SK-N-SH treated with all-trans-retinoic acid at 6 μM for 48 hours (cell line): Measurements from ENCODE around the gene FAM181A.

ENCODE experiments used
- CSDC2 ChIP-seq: fragments of 250-450 bp; sonication (Bioruptor Pico); IDR thresholded peaks from 2 replicates; pipeline ENCODE4 v1.5.0; 2020; ENCODE audit warnings: mild to moderate bottlenecking, moderate library complexity
- ISL1 ChIP-seq: fragments of 250-450 bp; sonication (Bioruptor Pico); IDR thresholded peaks from 2 replicates; pipeline ENCODE4 v2.1.2; 2022; ENCODE audit warnings: mild to moderate bottlenecking, moderate library complexity
- RARB ChIP-seq: fragments of 250-450 bp; sonication (Bioruptor Pico); IDR thresholded peaks from 2 replicates; pipeline ENCODE4 v1.8.0; 2021; ENCODE audit warnings: mild to moderate bottlenecking, moderate library complexity
- TCF4 ChIP-seq: fragments of 250-450 bp; sonication (Bioruptor Pico); IDR thresholded peaks from 2 replicates; pipeline ENCODE4 v1.8.0; 2021; ENCODE audit warnings: mild to moderate bottlenecking, moderate library complexity, borderline replicate concordance
- ZC3H10 ChIP-seq: fragments of 250-450 bp; sonication (Bioruptor Pico); IDR thresholded peaks from 2 replicates; pipeline ENCODE4 v1.5.1; 2021; ENCODE audit warnings: mild to moderate bottlenecking, moderate library complexity
- ZFP3 ChIP-seq: fragments of 250-450 bp; sonication (Bioruptor Pico); IDR thresholded peaks from 2 replicates; pipeline ENCODE4 v1.5.0; 2020; ENCODE audit warnings: mild to moderate bottlenecking, moderate library complexity
- ZNF565 ChIP-seq: fragments of 450-650 bp; formaldehyde crosslinking; conservative IDR thresholded peaks from 2 replicates; pipeline ENCODE4 v1.5.0; 2020; ENCODE audit warnings: low read depth, mild to moderate bottlenecking, moderate library complexity
- ZNF8 ChIP-seq: fragments of 450-650 bp; formaldehyde crosslinking; IDR thresholded peaks from 2 replicates; pipeline ENCODE4 v1.5.0; 2020; ENCODE audit warnings: mild to moderate bottlenecking, moderate library complexity
- TF ChIP-seq, protein P1 (sequence below): fragments of 250-450 bp; sonication (Bioruptor Pico); IDR thresholded peaks from 2 replicates; pipeline ENCODE4 v1.8.0; 2020; ENCODE audit warnings: mild to moderate bottlenecking, moderate library complexity, borderline replicate concordance
- TF ChIP-seq, protein P2 (sequence below): fragments of 250-450 bp; sonication (Bioruptor Pico); IDR thresholded peaks from 2 replicates; pipeline ENCODE4 v1.5.1; 2020; ENCODE audit warnings: low read depth, mild to moderate bottlenecking, moderate library complexity

DNA sequence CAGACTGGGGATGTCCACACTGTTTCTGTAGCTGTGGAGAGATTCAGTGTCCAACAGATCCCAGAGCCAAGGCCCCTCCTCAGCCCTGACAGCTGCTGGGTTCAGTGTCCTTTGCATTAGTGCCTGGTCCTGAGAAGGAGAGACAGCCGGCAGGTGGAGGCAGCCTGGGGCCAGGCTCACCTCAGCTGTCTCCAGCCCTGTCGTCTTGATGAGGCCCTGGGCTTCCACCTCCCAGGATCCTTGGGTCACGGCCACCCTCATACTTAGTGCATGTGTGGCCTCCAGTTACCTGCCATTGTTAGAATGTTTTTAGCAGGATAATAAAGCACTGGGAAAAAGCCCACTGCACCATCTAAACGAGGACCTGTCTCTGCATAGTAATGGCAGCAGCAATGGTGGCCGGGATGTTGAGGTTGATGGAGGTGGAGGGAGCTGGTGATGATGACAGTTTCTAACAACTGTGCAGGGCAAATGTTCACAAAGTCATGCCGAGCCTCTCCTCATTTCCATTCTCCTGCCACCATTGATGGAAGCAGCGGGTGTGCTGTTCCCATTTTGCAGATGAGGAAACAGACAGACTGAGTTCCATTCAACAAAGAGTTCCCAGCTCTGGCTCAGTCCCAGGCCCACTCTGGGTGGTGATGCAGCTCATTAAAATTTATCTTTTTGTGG, 31.6 kb downstream of the FAM181A start:
- no peak for TF ChIP-seq ZNF565 (CRISPR knock-in tag)
- TF ChIP-seq, protein P1, sequence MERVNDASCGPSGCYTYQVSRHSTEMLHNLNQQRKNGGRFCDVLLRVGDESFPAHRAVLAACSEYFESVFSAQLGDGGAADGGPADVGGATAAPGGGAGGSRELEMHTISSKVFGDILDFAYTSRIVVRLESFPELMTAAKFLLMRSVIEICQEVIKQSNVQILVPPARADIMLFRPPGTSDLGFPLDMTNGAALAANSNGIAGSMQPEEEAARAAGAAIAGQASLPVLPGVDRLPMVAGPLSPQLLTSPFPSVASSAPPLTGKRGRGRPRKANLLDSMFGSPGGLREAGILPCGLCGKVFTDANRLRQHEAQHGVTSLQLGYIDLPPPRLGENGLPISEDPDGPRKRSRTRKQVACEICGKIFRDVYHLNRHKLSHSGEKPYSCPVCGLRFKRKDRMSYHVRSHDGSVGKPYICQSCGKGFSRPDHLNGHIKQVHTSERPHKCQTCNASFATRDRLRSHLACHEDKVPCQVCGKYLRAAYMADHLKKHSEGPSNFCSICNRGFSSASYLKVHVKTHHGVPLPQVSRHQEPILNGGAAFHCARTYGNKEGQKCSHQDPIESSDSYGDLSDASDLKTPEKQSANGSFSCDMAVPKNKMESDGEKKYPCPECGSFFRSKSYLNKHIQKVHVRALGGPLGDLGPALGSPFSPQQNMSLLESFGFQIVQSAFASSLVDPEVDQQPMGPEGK, result no peak
- no peak for TF ChIP-seq ZNF8 (CRISPR knock-in tag)
- TF ChIP-seq, protein P2, sequence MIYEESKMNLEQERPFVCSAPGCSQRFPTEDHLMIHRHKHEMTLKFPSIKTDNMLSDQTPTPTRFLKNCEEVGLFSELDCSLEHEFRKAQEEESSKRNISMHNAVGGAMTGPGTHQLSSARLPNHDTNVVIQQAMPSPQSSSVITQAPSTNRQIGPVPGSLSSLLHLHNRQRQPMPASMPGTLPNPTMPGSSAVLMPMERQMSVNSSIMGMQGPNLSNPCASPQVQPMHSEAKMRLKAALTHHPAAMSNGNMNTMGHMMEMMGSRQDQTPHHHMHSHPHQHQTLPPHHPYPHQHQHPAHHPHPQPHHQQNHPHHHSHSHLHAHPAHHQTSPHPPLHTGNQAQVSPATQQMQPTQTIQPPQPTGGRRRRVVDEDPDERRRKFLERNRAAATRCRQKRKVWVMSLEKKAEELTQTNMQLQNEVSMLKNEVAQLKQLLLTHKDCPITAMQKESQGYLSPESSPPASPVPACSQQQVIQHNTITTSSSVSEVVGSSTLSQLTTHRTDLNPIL, result no peak
- TF ChIP-seq ZFP3 (CRISPR knock-in tag), result no peak
- TF ChIP-seq RARB, result no peak
- no peak for TF ChIP-seq TCF4 (CRISPR knock-in tag)
- TF ChIP-seq ZC3H10 (CRISPR knock-in tag), result no peak
- no peak for TF ChIP-seq ISL1
- no peak for TF ChIP-seq CSDC2 (CRISPR knock-in tag)
